Stomach (tissue), 4 donors: ENCODE data around the gene ZIC1.

Experiments used
- POLR2A ChIP-seq, 4 donors: fragments of 450-650 bp; IDR thresholded peaks; one replicate each; pipeline ENCODE4 v1.6.1; 2016; ENCODE audit warnings: antibody characterized with exemption in 4 of 4, control low read depth in 2 of 4, mild to moderate bottlenecking in 1 of 4, moderate library complexity in 1 of 4
- TF ChIP-seq, protein P1 (sequence below), 7 experiments: fragments of 450-650 bp in 4 of 7; fragments of 200-600 bp in 3 of 7; sonication (generic) in 3 of 7; IDR thresholded peaks; one replicate each; pipeline ENCODE4 v1.5.1; 2016 to 2019; ENCODE audit warnings: antibody characterized with exemption in 7 of 7, control low read depth in 2 of 7, mild to moderate bottlenecking in 1 of 7

- TF ChIP-seq, protein P1, sequence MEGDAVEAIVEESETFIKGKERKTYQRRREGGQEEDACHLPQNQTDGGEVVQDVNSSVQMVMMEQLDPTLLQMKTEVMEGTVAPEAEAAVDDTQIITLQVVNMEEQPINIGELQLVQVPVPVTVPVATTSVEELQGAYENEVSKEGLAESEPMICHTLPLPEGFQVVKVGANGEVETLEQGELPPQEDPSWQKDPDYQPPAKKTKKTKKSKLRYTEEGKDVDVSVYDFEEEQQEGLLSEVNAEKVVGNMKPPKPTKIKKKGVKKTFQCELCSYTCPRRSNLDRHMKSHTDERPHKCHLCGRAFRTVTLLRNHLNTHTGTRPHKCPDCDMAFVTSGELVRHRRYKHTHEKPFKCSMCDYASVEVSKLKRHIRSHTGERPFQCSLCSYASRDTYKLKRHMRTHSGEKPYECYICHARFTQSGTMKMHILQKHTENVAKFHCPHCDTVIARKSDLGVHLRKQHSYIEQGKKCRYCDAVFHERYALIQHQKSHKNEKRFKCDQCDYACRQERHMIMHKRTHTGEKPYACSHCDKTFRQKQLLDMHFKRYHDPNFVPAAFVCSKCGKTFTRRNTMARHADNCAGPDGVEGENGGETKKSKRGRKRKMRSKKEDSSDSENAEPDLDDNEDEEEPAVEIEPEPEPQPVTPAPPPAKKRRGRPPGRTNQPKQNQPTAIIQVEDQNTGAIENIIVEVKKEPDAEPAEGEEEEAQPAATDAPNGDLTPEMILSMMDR (IDR thresholded peaks at IDR 0.05), result no peak
- no peak for TF ChIP-seq POLR2A (IDR thresholded peaks at IDR 0.05)
Measured at GRCh38 chr3:147415874-147416273, 6.7 kb downstream of the ZIC1 start.
